NCI-H82 treated with DMSO at 0.1 percent for 48 hours (cell line): ENCODE data around the gene LMF1.

ENCODE experiments used
- DNase-seq: peaks from one replicate; lab custom pipeline; 2025; ENCODE audit not compliant: unreplicated experiment; lab: John Stamatoyannopoulos, UW

Gene LMF1

GRCh38 chr16:986411-986810 lies 15.6 kb upstream of the LMF1 start:
- no peak for DNase-seq

GRCh38 chr16:985646-986400 lies 15.0 kb upstream of the LMF1 start:
- no peak for DNase-seq

GRCh38 chr16:984736-985636 lies 14.2 kb upstream of the LMF1 start:
- DNase-seq: no peak

GRCh38 chr16:984121-984694 lies 13.4 kb upstream of the LMF1 start:
- DNase-seq: no peak

- no peak for DNase-seq
Observed at GRCh38 chr16:983044-984030, 12.6 kb upstream of the LMF1 start.

- no peak for DNase-seq
Observed at GRCh38 chr16:982145-983043, 11.6 kb upstream of the LMF1 start.

- DNase-seq: no peak
Observed at GRCh38 chr16:981695-982144, 10.9 kb upstream of the LMF1 start, which contains the start of gene SOX8. Gene SOX8, plus strand, starts transcription at chr16:981770. Its CDS starts 153 bp downstream, at chr16:981923.

- no peak for DNase-seq
Observed at GRCh38 chr16:980595-980854, 9.7 kb upstream of the LMF1 start.

GRCh38 chr16:979859-980594 lies 9.2 kb upstream of the LMF1 start:
- no peak for DNase-seq

GRCh38 chr16:979147-979546 lies 8.4 kb upstream of the LMF1 start:
- no peak for DNase-seq

GRCh38 chr16:978403-978802 lies 7.6 kb upstream of the LMF1 start:
- DNase-seq: no peak

- DNase-seq: no peak
Observed at GRCh38 chr16:977896-978295, 7.1 kb upstream of the LMF1 start.

- DNase-seq: no peak
Observed at GRCh38 chr16:977081-977701, 6.4 kb upstream of the LMF1 start.

- no peak for DNase-seq
Observed at GRCh38 chr16:976389-976931, 5.7 kb upstream of the LMF1 start.

GRCh38 chr16:975291-975690 lies 4.5 kb upstream of the LMF1 start:
- no peak for DNase-seq

- DNase-seq: no peak
Observed at GRCh38 chr16:974611-975261, 4.0 kb upstream of the LMF1 start.

GRCh38 chr16:974001-974601 lies 3.3 kb upstream of the LMF1 start:
- DNase-seq: no peak
